Tibial nerve (tissue), 3 donors: ENCODE data around the gene TTC9B.

Experiments
- CTCF ChIP-seq, 5 experiments: fragments of 200-600 bp in 3 of 5; fragments of 450-650 bp in 2 of 5; sonication (generic) in 3 of 5; IDR thresholded peaks; one replicate each; pipeline ENCODE4 v1.5.1; 2016 to 2019; ENCODE audit warnings: antibody characterized with exemption in 5 of 5, mild to moderate bottlenecking in 3 of 5, moderate library complexity in 2 of 5
- POLR2A ChIP-seq, 2 donors: fragments of 450-650 bp; IDR thresholded peaks; one replicate each; pipeline ENCODE4 v1.6.1; 2017; ENCODE audit warnings: antibody characterized with exemption in 2 of 2, mild to moderate bottlenecking in 2 of 2, moderate library complexity in 2 of 2

GRCh38 chr19:40247178-40247577 is 29.0 kb upstream of the TTC9B start:
- TF ChIP-seq CTCF (IDR thresholded peaks at IDR 0.05) (no peak), POLR2A (IDR thresholded peaks at IDR 0.05) (no peak)
